H1 (cell line): ENCODE data around the gene MAPK9. TPM values are rescaled to one million over a fixed set of nuclear protein-coding genes. Genes with fewer than 3 reads are reported as not detected.

Experiments used
- CTBP2 ChIP-seq: IDR thresholded peaks from 2 replicates; pipeline ENCODE4 v1.7.0; 2011; ENCODE audit warnings: borderline replicate concordance, mild to moderate bottlenecking, moderate library complexity, mixed read lengths, low read length; ENCODE audit not compliant: insufficient read depth, insufficient read length
- NRF1 ChIP-seq: IDR thresholded peaks from 2 replicates; pipeline ENCODE4 v1.6.1; 2011; ENCODE audit warnings: mild to moderate bottlenecking, low read depth, low read length, improper control_type of control experiment
- SP4 ChIP-seq: IDR thresholded peaks from 2 replicates; pipeline ENCODE4 v1.6.1; 2012; ENCODE audit warnings: low read length, inconsistent platforms
- polyA plus RNA-seq, 7 experiments: library from polyadenylated mRNA; depleted of rRNA in 3 of 7; stranded (reverse) in 5 of 7; unstranded in 2 of 7; fragments of >200 nt in 5 of 7; fragments of 200-250 nt in 2 of 7; gene quantifications; 1 replicate in 5 of 7; 2 replicates in 1 of 7; 4 replicates in 1 of 7; pipeline versions ENCODE4 v1.2.1 to v1.2.3, GENCODE V29; 2011 to 2013; ENCODE audit warnings: missing spikeins in 2 of 7, mixed read lengths in 2 of 7
- total RNA-seq: library from RNA; stranded (reverse); fragmentation: NEBNext Ultra II Directional; extraction: Animal tissue kit (Norgen Biotek cat#: 25700); gene quantifications from 2 replicates; pipeline ENCODE4 v1.2.1, GENCODE V29; 2021
- TF ChIP-seq, protein P1 (sequence below): fragments of 300-600 bp; sonication (generic); IDR thresholded peaks from 2 replicates; pipeline ENCODE4 v1.7.1; 2012; ENCODE audit warnings: low read length, moderate library complexity, mild to moderate bottlenecking, inconsistent platforms; ENCODE audit not compliant: insufficient replicate concordance
- TF ChIP-seq, protein P2 (sequence below): IDR thresholded peaks from 2 replicates; pipeline ENCODE4 v1.6.1; 2012; ENCODE audit warnings: low read length, inconsistent platforms
- TF ChIP-seq, protein P3 (sequence below): IDR thresholded peaks from 2 replicates; pipeline ENCODE4 v1.6.1; 2011; ENCODE audit warnings: low read depth, mild to moderate bottlenecking, low read length; ENCODE audit not compliant: insufficient read depth

The MAPK9 gene
- total and polyA plus RNA-seq, 2 of the 8 experiments (the other 6 are each of a cell fraction or from before 2014, with no cell fraction given), result 22.3 to 43.7 TPM

DNA sequence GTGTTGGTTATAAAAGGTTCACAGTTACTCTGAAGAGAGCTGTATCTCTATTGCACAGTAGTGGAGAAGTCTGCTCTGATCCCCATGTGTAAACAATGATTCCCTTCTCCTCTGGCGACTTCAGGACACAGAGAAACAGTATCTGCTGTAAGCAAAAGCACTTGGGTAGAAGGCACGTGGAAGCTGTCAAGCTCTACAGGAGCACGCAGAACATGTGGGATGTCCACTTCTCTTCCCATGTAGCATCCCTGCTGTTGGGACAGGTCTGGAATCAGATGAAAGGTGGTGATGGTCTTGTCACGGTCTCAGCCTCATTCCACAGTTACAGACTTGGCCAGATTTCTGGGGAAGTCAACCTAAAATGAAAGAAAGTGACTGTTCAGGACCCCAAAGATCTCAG lies 9.4 kb upstream of the MAPK9 start (continued):
- TF ChIP-seq, protein P1, sequence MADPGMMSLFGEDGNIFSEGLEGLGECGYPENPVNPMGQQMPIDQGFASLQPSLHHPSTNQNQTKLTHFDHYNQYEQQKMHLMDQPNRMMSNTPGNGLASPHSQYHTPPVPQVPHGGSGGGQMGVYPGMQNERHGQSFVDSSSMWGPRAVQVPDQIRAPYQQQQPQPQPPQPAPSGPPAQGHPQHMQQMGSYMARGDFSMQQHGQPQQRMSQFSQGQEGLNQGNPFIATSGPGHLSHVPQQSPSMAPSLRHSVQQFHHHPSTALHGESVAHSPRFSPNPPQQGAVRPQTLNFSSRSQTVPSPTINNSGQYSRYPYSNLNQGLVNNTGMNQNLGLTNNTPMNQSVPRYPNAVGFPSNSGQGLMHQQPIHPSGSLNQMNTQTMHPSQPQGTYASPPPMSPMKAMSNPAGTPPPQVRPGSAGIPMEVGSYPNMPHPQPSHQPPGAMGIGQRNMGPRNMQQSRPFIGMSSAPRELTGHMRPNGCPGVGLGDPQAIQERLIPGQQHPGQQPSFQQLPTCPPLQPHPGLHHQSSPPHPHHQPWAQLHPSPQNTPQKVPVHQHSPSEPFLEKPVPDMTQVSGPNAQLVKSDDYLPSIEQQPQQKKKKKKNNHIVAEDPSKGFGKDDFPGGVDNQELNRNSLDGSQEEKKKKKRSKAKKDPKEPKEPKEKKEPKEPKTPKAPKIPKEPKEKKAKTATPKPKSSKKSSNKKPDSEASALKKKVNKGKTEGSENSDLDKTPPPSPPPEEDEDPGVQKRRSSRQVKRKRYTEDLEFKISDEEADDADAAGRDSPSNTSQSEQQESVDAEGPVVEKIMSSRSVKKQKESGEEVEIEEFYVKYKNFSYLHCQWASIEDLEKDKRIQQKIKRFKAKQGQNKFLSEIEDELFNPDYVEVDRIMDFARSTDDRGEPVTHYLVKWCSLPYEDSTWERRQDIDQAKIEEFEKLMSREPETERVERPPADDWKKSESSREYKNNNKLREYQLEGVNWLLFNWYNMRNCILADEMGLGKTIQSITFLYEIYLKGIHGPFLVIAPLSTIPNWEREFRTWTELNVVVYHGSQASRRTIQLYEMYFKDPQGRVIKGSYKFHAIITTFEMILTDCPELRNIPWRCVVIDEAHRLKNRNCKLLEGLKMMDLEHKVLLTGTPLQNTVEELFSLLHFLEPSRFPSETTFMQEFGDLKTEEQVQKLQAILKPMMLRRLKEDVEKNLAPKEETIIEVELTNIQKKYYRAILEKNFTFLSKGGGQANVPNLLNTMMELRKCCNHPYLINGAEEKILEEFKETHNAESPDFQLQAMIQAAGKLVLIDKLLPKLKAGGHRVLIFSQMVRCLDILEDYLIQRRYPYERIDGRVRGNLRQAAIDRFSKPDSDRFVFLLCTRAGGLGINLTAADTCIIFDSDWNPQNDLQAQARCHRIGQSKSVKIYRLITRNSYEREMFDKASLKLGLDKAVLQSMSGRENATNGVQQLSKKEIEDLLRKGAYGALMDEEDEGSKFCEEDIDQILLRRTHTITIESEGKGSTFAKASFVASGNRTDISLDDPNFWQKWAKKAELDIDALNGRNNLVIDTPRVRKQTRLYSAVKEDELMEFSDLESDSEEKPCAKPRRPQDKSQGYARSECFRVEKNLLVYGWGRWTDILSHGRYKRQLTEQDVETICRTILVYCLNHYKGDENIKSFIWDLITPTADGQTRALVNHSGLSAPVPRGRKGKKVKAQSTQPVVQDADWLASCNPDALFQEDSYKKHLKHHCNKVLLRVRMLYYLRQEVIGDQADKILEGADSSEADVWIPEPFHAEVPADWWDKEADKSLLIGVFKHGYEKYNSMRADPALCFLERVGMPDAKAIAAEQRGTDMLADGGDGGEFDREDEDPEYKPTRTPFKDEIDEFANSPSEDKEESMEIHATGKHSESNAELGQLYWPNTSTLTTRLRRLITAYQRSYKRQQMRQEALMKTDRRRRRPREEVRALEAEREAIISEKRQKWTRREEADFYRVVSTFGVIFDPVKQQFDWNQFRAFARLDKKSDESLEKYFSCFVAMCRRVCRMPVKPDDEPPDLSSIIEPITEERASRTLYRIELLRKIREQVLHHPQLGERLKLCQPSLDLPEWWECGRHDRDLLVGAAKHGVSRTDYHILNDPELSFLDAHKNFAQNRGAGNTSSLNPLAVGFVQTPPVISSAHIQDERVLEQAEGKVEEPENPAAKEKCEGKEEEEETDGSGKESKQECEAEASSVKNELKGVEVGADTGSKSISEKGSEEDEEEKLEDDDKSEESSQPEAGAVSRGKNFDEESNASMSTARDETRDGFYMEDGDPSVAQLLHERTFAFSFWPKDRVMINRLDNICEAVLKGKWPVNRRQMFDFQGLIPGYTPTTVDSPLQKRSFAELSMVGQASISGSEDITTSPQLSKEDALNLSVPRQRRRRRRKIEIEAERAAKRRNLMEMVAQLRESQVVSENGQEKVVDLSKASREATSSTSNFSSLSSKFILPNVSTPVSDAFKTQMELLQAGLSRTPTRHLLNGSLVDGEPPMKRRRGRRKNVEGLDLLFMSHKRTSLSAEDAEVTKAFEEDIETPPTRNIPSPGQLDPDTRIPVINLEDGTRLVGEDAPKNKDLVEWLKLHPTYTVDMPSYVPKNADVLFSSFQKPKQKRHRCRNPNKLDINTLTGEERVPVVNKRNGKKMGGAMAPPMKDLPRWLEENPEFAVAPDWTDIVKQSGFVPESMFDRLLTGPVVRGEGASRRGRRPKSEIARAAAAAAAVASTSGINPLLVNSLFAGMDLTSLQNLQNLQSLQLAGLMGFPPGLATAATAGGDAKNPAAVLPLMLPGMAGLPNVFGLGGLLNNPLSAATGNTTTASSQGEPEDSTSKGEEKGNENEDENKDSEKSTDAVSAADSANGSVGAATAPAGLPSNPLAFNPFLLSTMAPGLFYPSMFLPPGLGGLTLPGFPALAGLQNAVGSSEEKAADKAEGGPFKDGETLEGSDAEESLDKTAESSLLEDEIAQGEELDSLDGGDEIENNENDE, result no peak
- TF ChIP-seq NRF1 (no peak), SP4 (no peak), CTBP2 (no peak)
- TF ChIP-seq, protein P2, sequence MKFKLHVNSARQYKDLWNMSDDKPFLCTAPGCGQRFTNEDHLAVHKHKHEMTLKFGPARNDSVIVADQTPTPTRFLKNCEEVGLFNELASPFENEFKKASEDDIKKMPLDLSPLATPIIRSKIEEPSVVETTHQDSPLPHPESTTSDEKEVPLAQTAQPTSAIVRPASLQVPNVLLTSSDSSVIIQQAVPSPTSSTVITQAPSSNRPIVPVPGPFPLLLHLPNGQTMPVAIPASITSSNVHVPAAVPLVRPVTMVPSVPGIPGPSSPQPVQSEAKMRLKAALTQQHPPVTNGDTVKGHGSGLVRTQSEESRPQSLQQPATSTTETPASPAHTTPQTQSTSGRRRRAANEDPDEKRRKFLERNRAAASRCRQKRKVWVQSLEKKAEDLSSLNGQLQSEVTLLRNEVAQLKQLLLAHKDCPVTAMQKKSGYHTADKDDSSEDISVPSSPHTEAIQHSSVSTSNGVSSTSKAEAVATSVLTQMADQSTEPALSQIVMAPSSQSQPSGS, result no peak
- TF ChIP-seq, protein P3, sequence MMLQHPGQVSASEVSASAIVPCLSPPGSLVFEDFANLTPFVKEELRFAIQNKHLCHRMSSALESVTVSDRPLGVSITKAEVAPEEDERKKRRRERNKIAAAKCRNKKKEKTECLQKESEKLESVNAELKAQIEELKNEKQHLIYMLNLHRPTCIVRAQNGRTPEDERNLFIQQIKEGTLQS, result no peak
- TF ChIP-seq, all 59 proteins: peak for 0
